C4-2B (cell line): Measurements from ENCODE around the gene CAMK2G.

Experiments used
- H3K27ac ChIP-seq: fragments of 450-650 bp; 2 replicates; pipeline ENCODE4 v1.5.1; 2017
- CTCF ChIP-seq: fragments of 450-650 bp; conservative IDR thresholded peaks from 2 replicates; pipeline ENCODE4 v1.5.1; 2017; ENCODE audit warnings: mild to moderate bottlenecking
- ZFX ChIP-seq: fragments of 450-650 bp; IDR thresholded peaks from 2 replicates; pipeline ENCODE4 v1.6.1; 2017

Gene CAMK2G

GRCh38 chr10:73915206-73915851 is 41.0 kb upstream of the CAMK2G start:
- no peak for TF ChIP-seq CTCF
- no peak for TF ChIP-seq ZFX
- H3K27ac ChIP-seq = no peak overlapping the region

GRCh38 chr10:73914036-73914435 is 39.7 kb upstream of the CAMK2G start:
- no peak overlapping the region for H3K27ac ChIP-seq
- TF ChIP-seq ZFX = no peak
- TF ChIP-seq CTCF = no peak

- TF ChIP-seq CTCF (no peak), ZFX (no peak)
- no peak overlapping the region for H3K27ac ChIP-seq
These were observed 37.2 kb upstream of the CAMK2G start for GRCh38 chr10:73911553-73912004.

GRCh38 chr10:73910764-73911552 is 36.6 kb upstream of the CAMK2G start, which contains the start of gene PLAU:
Gene PLAU (plus strand): TSS chr10:73911132. CDS start chr10:73911556, 424 bp downstream.
- H3K27ac ChIP-seq = no peak within 1 kb of the TSS
- TF ChIP-seq CTCF = no peak
- no peak for TF ChIP-seq ZFX

GRCh38 chr10:73910401-73910763 is 36.0 kb upstream of the CAMK2G start:
- H3K27ac ChIP-seq = no peak overlapping the region
- TF ChIP-seq CTCF (no peak), ZFX (no peak)

GRCh38 chr10:73909540-73910115 is 35.3 kb upstream of the CAMK2G start:
- TF ChIP-seq CTCF = no peak
- no peak for TF ChIP-seq ZFX
- no peak overlapping the region for H3K27ac ChIP-seq
